ENCODE results near the gene SLX9.

SLX9 gene

DNA sequence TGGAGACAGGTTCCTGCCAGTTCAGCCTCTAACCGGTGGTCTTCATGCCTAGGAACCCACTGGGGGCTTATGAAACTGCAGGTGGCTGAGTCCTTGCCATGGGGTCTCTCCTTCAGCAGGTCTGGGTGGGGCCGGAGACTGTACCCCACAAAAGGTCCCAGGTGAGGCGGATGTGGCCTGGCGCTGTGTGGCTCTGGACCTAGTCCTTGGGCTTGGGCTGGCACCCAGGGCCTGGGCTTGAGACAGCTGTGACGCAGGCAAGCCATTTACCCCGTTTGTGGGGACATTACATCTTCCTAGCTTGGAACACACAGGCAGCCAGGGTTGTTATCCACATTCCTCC is 5.9 kb upstream of the SLX9 start:
- DNase-seq: no peak
- H3K4me3 Mint-ChIP-seq: no peak overlapping the region
- H3K4me1 Mint-ChIP-seq: peaks cover 19% of the 10 kb centered on the region
- no peak overlapping the region for H3K27ac Mint-ChIP-seq
- peaks cover 69% of the 10 kb centered on the region for H3K27me3 Mint-ChIP-seq (ENCODE audit: low read depth, poor library complexity)
- TF ChIP-seq, protein P1, sequence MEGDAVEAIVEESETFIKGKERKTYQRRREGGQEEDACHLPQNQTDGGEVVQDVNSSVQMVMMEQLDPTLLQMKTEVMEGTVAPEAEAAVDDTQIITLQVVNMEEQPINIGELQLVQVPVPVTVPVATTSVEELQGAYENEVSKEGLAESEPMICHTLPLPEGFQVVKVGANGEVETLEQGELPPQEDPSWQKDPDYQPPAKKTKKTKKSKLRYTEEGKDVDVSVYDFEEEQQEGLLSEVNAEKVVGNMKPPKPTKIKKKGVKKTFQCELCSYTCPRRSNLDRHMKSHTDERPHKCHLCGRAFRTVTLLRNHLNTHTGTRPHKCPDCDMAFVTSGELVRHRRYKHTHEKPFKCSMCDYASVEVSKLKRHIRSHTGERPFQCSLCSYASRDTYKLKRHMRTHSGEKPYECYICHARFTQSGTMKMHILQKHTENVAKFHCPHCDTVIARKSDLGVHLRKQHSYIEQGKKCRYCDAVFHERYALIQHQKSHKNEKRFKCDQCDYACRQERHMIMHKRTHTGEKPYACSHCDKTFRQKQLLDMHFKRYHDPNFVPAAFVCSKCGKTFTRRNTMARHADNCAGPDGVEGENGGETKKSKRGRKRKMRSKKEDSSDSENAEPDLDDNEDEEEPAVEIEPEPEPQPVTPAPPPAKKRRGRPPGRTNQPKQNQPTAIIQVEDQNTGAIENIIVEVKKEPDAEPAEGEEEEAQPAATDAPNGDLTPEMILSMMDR (IDR thresholded peaks at IDR 0.05): no peak
- H3K36me3 Mint-ChIP-seq (ENCODE audit: low read depth): no peaks in the 10 kb centered on the region
- H3K9me3 Mint-ChIP-seq: peaks cover 4% of the 10 kb centered on the region

DNA sequence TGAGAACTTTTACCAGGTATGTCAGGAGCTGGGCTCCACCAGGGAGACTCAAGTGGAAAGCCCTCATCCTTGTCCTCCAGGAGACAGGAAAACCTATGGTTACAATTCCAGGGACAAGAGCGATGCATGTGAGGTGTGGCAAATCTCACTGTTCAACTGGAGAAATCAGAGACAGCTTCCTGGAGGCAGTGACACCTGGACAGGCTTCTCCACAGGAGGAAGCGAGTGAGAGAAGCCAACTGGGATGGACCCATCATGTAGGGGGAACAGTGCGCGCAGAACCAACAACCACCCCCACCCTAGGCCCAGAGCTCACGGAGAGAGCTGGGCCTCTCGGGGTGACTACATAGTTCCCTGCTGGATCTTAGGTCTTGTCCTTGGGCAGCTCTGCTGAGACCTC is 5.6 kb upstream of the SLX9 start:
- no peak for DNase-seq
- Mint-ChIP-seq H3K36me3 (ENCODE audit: low read depth) (no peaks in the 10 kb centered on the region), H3K4me1 (peaks cover 19% of the 10 kb centered on the region), H3K27ac (no peak overlapping the region), H3K9me3 (peaks cover 4% of the 10 kb centered on the region), H3K27me3 (ENCODE audit: low read depth, poor library complexity) (peaks cover 65% of the 10 kb centered on the region), H3K4me3 (no peak overlapping the region)
- TF ChIP-seq, protein P1 (IDR thresholded peaks at IDR 0.05): no peak

DNA sequence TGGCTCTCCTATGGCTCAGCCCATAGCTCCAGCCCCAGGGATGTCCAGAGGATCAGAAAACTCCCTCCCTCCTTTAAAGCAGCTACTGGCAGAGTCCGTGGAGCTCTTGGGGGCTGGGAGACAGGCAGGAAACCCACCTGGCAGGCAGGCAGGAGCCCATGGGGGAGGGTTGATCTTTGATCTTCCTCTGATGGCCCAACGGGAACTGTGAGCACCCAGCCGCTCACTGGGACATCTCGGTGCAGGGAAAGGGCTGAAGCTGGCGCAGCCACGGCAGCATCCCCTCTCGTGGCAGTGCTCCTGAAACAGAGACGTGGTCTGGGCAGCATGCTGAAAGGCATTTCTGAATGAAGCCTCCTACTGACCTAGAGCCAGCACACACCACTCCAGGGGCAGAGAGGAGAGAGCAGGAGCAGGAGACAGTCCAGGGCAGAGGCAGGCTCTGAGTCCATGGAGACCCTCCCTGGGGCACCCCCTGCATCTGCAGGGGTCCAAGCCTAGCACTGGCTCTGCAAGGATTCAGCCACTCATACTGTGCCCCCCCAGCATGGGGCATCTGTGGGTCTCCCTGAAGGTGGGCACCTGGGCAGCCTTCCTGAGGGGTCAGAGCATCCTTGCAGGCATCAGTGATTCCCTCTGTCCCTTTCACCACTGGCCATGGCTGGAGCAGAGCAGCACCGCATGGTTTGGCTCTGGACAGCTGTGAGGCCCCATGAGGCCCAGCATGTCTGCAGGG is 4.9 kb upstream of the SLX9 start:
- H3K27ac Mint-ChIP-seq: no peak overlapping the region
- no peak for DNase-seq
- H3K4me3 Mint-ChIP-seq: no peak overlapping the region
- H3K27me3 Mint-ChIP-seq (ENCODE audit: low read depth, poor library complexity): peaks cover 58% of the 10 kb centered on the region
- peaks cover 14% of the 10 kb centered on the region for H3K4me1 Mint-ChIP-seq
- no peaks in the 10 kb centered on the region for H3K9me3 Mint-ChIP-seq
- H3K36me3 Mint-ChIP-seq (ENCODE audit: low read depth): no peaks in the 10 kb centered on the region
- TF ChIP-seq, protein P1 (IDR thresholded peaks at IDR 0.05): no peak

DNA sequence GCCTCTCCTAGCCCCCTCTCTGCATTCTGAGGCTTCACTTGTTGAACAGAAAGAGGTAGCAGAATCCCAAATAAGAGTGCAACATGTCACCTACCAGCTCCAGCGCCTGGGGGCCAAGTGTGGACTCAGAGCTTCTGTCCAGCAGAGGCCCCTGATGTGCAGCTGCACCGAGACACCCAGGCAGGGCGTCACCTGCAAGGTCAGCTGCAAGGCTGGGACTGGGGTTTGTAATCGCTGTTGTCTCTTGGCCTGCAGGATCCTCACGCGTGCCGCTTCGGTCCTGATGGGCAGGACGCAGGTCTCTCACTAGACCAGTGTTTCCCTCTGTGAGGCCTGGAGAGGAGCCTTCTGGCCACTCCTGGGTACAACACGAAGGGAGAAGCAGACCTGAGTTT is 4.3 kb upstream of the SLX9 start:
- Mint-ChIP-seq H3K9me3 (no peaks in the 10 kb centered on the region), H3K27ac (no peak overlapping the region), H3K4me1 (peaks cover 17% of the 10 kb centered on the region), H3K27me3 (ENCODE audit: low read depth, poor library complexity) (peaks cover 55% of the 10 kb centered on the region), H3K36me3 (ENCODE audit: low read depth) (no peaks in the 10 kb centered on the region), H3K4me3 (no peak overlapping the region)
- DNase-seq: no peak
- TF ChIP-seq, protein P1 (IDR thresholded peaks at IDR 0.05): no peak

DNA sequence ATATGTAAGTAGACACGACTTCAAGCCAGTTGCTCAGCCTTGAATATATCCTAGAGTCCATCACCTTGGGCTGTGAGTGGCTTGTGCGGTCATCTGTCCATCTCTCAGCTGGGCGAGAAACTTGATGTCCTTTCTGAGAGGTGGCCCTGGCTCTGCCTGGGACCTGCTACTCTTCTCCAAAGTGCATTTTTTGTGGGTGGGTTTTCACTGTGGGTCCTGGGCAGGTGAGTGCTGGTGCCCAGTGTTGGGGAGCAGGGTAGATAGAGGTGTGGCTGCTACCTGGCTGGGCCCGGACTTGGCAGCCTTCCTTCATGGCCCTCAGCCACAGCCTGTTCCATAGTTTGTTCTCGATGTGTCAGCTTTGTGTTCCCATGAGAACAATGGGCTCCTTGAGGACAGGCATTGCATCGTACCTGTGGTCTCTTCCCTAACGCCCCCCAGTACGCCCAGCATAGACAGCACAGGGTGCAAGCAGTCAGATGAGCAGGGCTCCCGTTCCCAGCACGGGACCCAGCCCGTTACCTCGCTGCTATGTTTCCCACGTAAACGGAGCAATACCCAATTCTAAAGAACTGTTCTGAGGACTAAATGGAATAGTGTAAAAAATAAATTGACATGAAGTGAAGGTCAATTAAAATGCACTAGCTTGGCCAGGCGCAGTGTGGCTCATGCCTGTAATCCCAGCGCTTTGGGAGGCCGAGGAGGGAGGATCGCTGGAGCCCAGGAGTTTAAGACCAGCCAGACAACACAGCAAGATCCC is 877 bp upstream of the SLX9 start:
- H3K27me3 Mint-ChIP-seq (ENCODE audit: low read depth, poor library complexity): peaks cover 25% of the 10 kb centered on the region
- peaks cover 5% of the 10 kb centered on the region for H3K36me3 Mint-ChIP-seq (ENCODE audit: low read depth)
- peaks cover 29% of the 10 kb centered on the region for H3K4me1 Mint-ChIP-seq
- DNase-seq: no peak
- H3K9me3 Mint-ChIP-seq: no peaks in the 10 kb centered on the region
- TF ChIP-seq, protein P1 (IDR thresholded peaks at IDR 0.05): no peak
- H3K27ac Mint-ChIP-seq: peak overlapping the region; percentile 51
- peak overlapping the region; percentile 88 for H3K4me3 Mint-ChIP-seq

All from nephron progenitor cell (in vitro differentiated cells).